Measurements from ENCODE around the gene DPYSL4. TPM values are rescaled to one million over a fixed set of nuclear protein-coding genes. Genes with fewer than 3 reads are reported as not detected.
A peak's percentile ranks its signal among the peaks of the same experiment; 100 is the strongest.

Gene DPYSL4
- total and polyA plus RNA-seq, 2 of the 13 experiments (the other 11 are each of a cell fraction or from before 2014, with no cell fraction given), result 0.84 to 1.2 TPM

DNA sequence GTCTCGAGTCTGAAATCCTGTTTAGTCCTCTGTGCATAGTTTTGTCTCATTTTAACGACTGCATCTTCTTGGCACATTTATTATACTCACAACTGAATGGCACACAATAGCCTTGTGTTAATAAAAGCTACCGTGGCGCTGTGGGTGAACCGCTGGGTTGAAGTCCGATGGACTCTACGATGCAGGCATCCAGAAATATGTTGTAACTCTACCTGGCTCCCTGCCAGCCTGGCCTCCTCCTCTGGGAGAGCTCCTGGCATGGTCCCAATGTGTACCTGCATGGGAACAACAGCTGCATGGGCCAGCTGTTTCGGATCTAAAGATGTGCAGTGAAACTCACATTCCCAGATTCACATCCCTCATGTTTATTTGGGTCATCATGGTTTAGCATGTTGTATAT is 3.7 kb upstream of the DPYSL4 start (continued):
- TF ChIP-seq, protein P1, sequence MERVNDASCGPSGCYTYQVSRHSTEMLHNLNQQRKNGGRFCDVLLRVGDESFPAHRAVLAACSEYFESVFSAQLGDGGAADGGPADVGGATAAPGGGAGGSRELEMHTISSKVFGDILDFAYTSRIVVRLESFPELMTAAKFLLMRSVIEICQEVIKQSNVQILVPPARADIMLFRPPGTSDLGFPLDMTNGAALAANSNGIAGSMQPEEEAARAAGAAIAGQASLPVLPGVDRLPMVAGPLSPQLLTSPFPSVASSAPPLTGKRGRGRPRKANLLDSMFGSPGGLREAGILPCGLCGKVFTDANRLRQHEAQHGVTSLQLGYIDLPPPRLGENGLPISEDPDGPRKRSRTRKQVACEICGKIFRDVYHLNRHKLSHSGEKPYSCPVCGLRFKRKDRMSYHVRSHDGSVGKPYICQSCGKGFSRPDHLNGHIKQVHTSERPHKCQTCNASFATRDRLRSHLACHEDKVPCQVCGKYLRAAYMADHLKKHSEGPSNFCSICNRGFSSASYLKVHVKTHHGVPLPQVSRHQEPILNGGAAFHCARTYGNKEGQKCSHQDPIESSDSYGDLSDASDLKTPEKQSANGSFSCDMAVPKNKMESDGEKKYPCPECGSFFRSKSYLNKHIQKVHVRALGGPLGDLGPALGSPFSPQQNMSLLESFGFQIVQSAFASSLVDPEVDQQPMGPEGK (CRISPR knock-in tag; IDR thresholded peaks at IDR 0.05), result peak; percentile 44; the same call in 1 of the 2 replicates
- no peak for TF ChIP-seq ZNF33B (CRISPR knock-in tag; IDR thresholded peaks at IDR 0.05)
- no peak for TF ChIP-seq NBN (conservative IDR thresholded peaks at IDR 0.05)
- TF ChIP-seq SSRP1 (CRISPR knock-in tag; IDR thresholded peaks at IDR 0.05), result no peak
- TF ChIP-seq ZMYM3 (CRISPR knock-in tag; IDR thresholded peaks at IDR 0.05), result no peak
- no peak for TF ChIP-seq ZNF136 (CRISPR knock-in tag; IDR thresholded peaks at IDR 0.05; ENCODE audit: low read depth)
- TF ChIP-seq ZNF614 (CRISPR knock-in tag; IDR thresholded peaks at IDR 0.05; ENCODE audit: borderline replicate concordance), result 0 out of 2 replicates have a peak, but pooled peaks have one; percentile 52
- no peak for TF ChIP-seq RBFOX2 (IDR thresholded peaks at IDR 0.05; ENCODE audit: low read depth, low read length)
- TF ChIP-seq HMGA1 (CRISPR knock-in tag; conservative IDR thresholded peaks at IDR 0.05), result no peak
- TF ChIP-seq GATA4 (IDR thresholded peaks at IDR 0.05; ENCODE audit: borderline replicate concordance, low read depth), result no peak
- TF ChIP-seq REPIN1 (CRISPR knock-in tag; IDR thresholded peaks at IDR 0.05; ENCODE audit: borderline replicate concordance, low read depth), result peak; percentile 84; the same call in 1 of the 2 replicates
- no peak for TF ChIP-seq ZNF337 (CRISPR knock-in tag; IDR thresholded peaks at IDR 0.05; ENCODE audit: borderline replicate concordance, low read depth)
- TF ChIP-seq, protein P2, sequence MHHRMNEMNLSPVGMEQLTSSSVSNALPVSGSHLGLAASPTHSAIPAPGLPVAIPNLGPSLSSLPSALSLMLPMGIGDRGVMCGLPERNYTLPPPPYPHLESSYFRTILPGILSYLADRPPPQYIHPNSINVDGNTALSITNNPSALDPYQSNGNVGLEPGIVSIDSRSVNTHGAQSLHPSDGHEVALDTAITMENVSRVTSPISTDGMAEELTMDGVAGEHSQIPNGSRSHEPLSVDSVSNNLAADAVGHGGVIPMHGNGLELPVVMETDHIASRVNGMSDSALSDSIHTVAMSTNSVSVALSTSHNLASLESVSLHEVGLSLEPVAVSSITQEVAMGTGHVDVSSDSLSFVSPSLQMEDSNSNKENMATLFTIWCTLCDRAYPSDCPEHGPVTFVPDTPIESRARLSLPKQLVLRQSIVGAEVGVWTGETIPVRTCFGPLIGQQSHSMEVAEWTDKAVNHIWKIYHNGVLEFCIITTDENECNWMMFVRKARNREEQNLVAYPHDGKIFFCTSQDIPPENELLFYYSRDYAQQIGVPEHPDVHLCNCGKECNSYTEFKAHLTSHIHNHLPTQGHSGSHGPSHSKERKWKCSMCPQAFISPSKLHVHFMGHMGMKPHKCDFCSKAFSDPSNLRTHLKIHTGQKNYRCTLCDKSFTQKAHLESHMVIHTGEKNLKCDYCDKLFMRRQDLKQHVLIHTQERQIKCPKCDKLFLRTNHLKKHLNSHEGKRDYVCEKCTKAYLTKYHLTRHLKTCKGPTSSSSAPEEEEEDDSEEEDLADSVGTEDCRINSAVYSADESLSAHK (CRISPR knock-in tag; IDR thresholded peaks at IDR 0.05; ENCODE audit: borderline replicate concordance), result no peak
- TF ChIP-seq, protein P3, sequence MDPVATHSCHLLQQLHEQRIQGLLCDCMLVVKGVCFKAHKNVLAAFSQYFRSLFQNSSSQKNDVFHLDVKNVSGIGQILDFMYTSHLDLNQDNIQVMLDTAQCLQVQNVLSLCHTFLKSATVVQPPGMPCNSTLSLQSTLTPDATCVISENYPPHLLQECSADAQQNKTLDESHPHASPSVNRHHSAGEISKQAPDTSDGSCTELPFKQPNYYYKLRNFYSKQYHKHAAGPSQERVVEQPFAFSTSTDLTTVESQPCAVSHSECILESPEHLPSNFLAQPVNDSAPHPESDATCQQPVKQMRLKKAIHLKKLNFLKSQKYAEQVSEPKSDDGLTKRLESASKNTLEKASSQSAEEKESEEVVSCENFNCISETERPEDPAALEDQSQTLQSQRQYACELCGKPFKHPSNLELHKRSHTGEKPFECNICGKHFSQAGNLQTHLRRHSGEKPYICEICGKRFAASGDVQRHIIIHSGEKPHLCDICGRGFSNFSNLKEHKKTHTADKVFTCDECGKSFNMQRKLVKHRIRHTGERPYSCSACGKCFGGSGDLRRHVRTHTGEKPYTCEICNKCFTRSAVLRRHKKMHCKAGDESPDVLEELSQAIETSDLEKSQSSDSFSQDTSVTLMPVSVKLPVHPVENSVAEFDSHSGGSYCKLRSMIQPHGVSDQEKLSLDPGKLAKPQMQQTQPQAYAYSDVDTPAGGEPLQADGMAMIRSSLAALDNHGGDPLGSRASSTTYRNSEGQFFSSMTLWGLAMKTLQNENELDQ (CRISPR knock-in tag; IDR thresholded peaks at IDR 0.05; ENCODE audit: borderline replicate concordance), result no peak
- TF ChIP-seq, protein P4, sequence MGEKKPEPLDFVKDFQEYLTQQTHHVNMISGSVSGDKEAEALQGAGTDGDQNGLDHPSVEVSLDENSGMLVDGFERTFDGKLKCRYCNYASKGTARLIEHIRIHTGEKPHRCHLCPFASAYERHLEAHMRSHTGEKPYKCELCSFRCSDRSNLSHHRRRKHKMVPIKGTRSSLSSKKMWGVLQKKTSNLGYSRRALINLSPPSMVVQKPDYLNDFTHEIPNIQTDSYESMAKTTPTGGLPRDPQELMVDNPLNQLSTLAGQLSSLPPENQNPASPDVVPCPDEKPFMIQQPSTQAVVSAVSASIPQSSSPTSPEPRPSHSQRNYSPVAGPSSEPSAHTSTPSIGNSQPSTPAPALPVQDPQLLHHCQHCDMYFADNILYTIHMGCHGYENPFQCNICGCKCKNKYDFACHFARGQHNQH (CRISPR knock-in tag; IDR thresholded peaks at IDR 0.05), result peak; percentile 58; the same call in 1 of the 2 replicates
- no peak for TF ChIP-seq GABPA (IDR thresholded peaks at IDR 0.05; ENCODE audit: low read depth, low read length)
- no peak for TF ChIP-seq GABPA (CRISPR knock-in tag; IDR thresholded peaks at IDR 0.05; ENCODE audit: low read depth)
- no peak for TF ChIP-seq PAWR (CRISPR knock-in tag; IDR thresholded peaks at IDR 0.05; ENCODE audit: borderline replicate concordance)
- TF ChIP-seq ZNF282 (IDR thresholded peaks at IDR 0.05; ENCODE audit: partially characterized antibody), result no peak
- TF ChIP-seq, protein P5, sequence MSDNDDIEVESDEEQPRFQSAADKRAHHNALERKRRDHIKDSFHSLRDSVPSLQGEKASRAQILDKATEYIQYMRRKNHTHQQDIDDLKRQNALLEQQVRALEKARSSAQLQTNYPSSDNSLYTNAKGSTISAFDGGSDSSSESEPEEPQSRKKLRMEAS (IDR thresholded peaks at IDR 0.05), result no peak
- no peak for TF ChIP-seq RBM22 (optimal IDR thresholded peaks at IDR 0.05; ENCODE audit: low read length)
- no peak for TF ChIP-seq FOXC1 (CRISPR knock-in tag; IDR thresholded peaks at IDR 0.05; ENCODE audit: borderline replicate concordance)
- 0 out of 2 replicates have a peak, but pooled peaks have one; percentile 33 for TF ChIP-seq GATAD1 (CRISPR knock-in tag; IDR thresholded peaks at IDR 0.05)
- TF ChIP-seq THYN1 (CRISPR knock-in tag; IDR thresholded peaks at IDR 0.05; ENCODE audit: borderline replicate concordance, low read depth), result no peak
